ENCODE data around the gene OSM. TPM values are rescaled to one million over a fixed set of nuclear protein-coding genes. Genes with fewer than 3 reads are reported as not detected.

The OSM gene
- total RNA-seq = 237 and 246 TPM in 2 replicates

DNA sequence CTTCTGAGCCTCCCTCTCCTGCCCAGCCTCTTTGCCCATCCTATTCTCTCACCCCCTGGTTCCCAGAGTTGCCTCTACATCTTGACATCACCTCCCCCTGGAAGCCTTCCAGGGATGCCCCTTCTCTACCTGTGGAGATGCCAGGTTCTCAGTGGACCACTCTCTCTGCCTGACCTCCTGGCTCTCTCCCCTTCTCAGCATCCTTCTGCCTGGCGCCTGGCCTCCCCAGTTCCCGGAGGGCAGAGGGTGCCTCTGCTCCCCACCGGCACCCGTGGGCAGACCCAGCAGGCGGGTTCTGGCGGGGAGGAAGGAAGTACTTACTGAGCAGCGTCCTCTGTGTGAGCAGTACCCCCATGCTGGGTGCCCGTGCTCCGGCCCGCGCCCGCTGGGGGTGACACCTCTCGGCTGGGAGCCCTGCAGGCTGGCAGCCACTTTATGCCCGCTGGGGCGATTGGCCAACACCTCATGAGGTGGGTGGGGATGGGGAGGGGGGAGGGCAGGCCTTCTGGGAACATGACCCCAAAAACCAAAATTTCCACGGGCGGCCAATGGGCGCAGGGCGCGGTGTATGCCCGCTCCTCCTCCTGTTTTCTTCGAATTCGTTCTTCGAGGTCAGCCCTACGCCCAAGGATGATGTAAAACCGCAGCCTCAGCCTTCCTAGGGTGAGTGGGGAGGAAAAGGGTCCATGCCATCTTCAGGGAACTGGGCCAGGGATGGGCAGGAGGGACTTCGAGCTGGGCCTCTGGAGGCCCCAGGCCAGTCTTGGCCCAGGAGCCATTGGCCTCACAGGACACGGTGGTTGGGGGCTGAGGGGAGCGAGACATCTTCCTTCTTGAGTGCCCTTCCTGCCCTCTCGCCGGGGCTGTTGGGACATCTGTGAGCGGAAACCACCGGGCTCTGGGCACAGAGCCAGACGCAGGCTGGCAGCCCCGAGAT lies at the start of gene OSM:
OSM (minus strand) TSS at position 407 of the 937 bp plus-strand sequence; CDS start at position 355, 52 bp downstream.
- intact Hi-C loops (cut with micrococcal nuclease) = loop anchor here (1.0 to 5.0 kb wide), 7 partner anchors 20 to 164 kb away; partner anchors contain the start of genes LIF, RNF215, SF3A1 and TBC1D10A

- intact Hi-C loops (cut with micrococcal nuclease) = no loop called here
Measured at GRCh38 chr22:30315962-30316576, 49.4 kb upstream of the OSM start.

GRCh38 chr22:30314915-30315314 lies 48.3 kb upstream of the OSM start:
- intact Hi-C loops (cut with micrococcal nuclease) = no loop called here

- intact Hi-C loops (cut with micrococcal nuclease) = no loop called here
Measured at GRCh38 chr22:30313527-30314363, 47.1 kb upstream of the OSM start.

DNA sequence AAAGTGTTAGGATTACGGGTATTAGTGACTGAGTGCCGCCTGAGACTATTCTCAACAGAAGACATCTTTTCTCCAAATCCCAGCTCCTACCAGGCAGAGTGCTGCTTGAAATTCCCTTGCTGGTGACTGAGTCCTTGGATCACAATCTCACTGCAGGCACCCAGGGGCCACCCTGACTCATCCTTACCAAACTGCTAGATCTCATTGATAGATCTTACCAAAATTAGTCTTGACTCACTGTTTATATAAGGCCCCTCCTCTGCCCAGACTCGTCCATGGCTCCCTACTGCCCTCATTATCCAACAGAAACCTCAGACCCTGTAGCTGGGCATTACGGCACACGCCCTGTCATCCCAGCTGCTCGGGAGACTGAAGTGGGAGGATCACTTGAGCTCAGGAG lies 45.4 kb upstream of the OSM start:
- intact Hi-C loops (cut with micrococcal nuclease) = no loop called here

- intact Hi-C loops (cut with micrococcal nuclease) = no loop called here
Measured at GRCh38 chr22:30310881-30311771, 44.5 kb upstream of the OSM start.

GRCh38 chr22:30309951-30310741 lies 43.5 kb upstream of the OSM start:
- intact Hi-C loops (cut with micrococcal nuclease) = no loop called here

- intact Hi-C loops (cut with micrococcal nuclease) = no loop called here
Measured at GRCh38 chr22:30308518-30309230, 42.0 kb upstream of the OSM start.

DNA sequence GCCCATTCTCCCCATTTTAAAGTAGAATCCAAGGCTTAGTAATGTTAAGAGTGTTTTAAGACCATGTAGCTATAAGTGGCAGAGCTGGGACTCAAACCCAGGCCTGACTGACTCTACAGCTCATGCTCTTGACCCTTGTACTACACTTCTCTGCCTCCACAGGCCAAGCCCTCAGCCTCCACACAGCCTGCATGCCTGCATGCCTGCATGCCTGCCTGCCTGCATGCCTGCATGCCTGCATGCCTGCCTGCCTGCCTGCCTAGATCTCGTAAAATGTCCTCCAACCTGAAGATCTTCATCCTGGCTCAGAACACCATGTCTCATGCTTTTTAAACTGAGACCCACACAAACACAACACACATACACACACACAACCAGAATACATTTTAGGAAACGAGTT lies 41.4 kb upstream of the OSM start:
- intact Hi-C loops (cut with micrococcal nuclease) = no loop called here

DNA sequence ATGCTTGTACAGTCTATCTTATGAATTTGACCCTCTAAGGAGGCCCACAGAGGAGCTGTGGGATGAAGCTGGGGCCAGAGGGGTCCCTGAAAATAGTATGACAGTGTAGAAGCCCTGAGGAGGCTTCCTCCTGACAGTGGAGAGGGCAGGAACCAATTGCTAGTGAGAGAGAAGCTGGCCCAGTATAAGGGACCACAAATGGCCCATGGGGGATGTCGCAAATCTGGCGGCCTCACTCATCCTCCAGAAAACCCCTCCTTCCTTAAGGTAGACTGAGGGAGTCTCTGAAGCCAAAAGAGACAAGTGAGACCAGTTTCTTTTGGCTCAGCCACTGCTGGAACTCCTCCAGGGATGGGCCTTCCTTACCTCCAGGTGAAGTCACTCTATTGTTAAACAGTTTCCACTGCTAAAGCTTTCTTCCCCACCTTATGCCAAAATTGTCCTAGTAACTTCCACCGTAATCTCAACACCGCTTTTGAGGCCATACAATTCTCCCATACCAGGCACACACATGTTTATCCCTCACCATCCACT lies 40.5 kb upstream of the OSM start:
- intact Hi-C loops (cut with micrococcal nuclease) = no loop called here

DNA sequence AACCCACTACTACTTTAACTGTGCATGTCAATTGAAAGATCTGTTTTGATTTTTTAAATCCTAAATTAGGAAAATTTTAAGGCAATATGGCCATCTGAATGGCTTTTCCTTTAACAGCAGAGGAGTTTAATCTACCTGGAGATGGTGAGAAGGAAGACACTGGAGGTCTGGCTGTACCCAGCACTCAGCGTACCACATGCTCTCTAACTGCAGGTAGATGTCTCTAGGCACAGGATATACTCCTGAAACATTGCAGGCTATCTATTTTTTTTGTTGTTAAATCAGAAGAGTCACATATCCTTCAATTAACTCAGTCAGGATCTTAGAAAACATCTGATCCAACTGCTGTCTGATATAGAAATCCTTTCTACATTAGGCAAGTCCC lies 40.0 kb upstream of the OSM start:
- intact Hi-C loops (cut with micrococcal nuclease) = loop anchor here (1.0 kb wide), 3 partner anchors 17 to 120 kb away; partner anchors contain the start of genes CASTOR1 and SF3A1

GRCh38 chr22:30305906-30306626 lies 39.4 kb upstream of the OSM start:
- intact Hi-C loops (cut with micrococcal nuclease) = loop anchor here (1.0 kb wide), 4 partner anchors 17 to 120 kb away; partner anchors contain the start of genes CASTOR1, SF3A1 and TBC1D10A

DNA sequence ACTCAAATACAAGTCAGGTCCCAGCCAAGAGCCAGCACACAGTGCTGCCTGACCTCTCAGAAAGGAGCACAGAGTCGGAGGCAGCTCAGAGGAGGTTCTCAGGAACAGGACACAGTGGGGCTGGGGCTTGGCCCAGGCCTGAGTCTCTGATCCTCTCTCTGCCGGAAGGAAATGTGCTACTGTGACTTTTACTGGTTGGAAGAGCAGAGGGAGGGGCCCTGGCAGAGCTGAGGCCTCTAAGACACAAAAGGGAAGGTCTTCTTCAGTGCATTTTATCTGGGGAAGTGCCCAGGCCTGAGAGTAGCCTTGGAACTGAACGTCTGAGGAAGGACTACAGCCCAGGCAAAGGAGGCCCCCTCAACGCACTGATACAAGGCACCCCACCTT lies 38.9 kb upstream of the OSM start:
- intact Hi-C loops (cut with micrococcal nuclease) = loop anchor here (1.0 kb wide), 1 partner anchor 21 kb away; the partner anchor contains the start of gene TBC1D10A

DNA sequence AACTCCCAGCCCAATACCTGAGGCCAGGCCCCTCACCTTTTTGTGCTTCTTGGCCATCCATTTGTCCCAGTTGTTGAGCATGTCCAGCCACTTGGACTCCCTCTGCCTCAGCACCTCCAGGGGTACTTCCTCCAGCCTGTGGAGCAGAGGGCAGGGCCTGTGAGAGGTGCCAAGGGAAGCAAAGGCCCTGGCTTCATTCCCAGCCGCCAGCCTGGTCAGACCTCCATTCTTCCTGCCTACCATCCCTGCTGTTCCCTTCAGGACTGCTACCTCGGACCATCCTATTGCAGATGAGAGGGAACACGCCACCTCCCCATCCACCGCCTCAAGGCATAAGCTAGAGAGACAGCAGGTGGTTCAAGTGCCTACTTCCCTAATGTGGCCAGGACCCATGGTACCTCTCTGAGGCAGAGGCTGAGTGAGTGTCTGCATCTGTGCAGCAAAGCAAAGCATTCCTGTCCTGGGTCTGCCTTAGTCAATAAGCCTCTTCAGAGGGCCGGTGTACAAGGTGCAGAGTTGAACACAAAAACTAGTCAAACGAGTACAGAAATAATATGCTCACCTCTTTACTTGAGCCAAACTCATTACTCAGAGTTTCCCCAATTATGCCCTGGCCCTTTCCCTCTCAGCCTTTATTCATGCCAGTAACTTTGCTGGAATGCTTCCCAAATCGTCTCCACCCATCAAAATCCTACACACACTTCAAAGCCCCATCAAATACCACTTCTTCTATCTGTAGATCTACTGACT lies 38.0 kb upstream of the OSM start:
- intact Hi-C loops (cut with micrococcal nuclease) = loop anchor here (1.0 kb wide), 1 partner anchor 22 kb away; the partner anchor contains the start of gene TBC1D10A

- intact Hi-C loops (cut with micrococcal nuclease) = no loop called here
Measured at GRCh38 chr22:30302810-30303138, 36.1 kb upstream of the OSM start.

DNA sequence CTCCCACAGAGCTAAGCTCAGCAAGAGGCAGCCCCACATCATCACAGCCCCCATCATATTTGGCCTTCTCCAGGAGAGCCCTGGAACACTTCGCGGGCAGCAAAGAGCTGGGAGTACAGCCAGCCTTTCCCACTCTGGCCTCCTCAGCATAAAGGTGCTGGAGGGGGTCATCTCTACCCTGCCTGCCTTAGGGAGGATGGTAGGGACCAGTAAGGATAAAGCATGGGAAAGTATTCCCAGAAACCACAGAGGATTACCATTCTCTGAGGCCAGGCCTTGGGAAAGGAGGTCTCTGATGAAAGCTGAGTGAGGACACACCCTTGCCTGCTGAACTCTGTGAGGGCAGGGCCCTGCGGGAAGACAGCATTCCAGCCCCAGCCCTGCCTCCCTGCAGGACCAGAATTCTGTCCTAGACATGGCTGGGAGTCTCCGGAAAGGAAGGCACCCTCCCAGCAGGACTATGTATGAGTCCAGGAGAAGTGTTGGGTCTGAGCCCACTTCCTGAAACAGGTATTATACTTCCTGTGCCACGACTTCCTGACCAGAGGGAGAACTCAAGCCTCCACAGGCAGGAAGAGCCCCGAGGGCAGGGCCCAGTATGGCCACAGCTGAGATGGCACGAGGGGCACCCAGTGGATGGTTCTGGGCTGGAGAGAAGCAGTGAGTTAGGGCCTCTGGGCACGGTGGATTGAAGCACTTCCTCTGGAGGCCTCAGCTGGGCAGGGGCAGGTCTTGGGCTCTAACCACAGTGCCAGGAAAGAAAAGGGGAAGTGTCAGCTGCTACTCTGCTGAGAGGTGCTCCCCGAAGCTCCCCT lies 35.6 kb upstream of the OSM start:
- intact Hi-C loops (cut with micrococcal nuclease) = no loop called here
